Measurements from ENCODE around the gene KAT2B.

The KAT2B gene

DNA sequence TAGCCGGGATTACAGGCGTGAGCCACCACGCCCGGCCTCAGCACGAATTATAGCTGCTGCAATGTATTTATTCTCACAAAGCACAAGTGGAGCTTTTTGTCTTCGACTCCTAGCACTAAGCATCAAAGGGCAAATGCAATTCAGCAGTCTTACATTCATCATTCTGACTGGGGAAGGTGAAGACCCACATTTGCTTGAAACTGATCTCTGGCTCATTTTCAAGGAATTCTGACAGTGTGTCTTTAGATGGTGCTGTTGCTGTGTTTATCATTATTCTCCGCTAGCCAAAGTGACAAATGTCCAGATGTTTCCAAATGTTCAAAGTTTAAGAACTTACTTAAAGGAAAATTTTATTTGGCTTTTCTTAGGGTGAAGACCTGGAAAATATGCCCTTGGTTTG, 89.9 kb downstream of the KAT2B start:
- DNase-seq (ENCODE audit: low read depth): no peak
- TF ChIP-seq, protein P1, sequence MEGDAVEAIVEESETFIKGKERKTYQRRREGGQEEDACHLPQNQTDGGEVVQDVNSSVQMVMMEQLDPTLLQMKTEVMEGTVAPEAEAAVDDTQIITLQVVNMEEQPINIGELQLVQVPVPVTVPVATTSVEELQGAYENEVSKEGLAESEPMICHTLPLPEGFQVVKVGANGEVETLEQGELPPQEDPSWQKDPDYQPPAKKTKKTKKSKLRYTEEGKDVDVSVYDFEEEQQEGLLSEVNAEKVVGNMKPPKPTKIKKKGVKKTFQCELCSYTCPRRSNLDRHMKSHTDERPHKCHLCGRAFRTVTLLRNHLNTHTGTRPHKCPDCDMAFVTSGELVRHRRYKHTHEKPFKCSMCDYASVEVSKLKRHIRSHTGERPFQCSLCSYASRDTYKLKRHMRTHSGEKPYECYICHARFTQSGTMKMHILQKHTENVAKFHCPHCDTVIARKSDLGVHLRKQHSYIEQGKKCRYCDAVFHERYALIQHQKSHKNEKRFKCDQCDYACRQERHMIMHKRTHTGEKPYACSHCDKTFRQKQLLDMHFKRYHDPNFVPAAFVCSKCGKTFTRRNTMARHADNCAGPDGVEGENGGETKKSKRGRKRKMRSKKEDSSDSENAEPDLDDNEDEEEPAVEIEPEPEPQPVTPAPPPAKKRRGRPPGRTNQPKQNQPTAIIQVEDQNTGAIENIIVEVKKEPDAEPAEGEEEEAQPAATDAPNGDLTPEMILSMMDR (conservative IDR thresholded peaks at IDR 0.05; ENCODE audit: control insufficient read depth, insufficient read depth, low read depth, low read length): no peak
- H3K4me3 ChIP-seq (ENCODE audit: control insufficient read depth, low read depth, low read length): no peak overlapping the region

DNA sequence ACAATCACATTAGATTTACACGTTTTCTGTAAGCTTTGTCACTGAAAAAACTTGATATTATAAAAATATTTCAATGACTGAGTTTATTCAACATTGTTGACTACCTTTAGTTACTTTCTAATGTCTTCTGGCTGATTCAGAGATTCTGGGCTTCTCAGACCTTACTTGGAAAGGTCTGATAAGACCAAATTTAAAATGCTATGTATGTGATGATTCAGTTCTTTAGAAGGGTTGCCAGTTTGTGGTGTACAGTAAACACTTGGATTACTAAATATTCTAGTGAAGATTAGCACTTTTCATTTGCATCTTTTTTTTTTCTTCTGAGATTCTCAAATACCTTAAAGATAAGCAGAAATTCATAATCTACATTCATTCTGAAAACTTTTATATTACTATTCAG, 96.0 kb downstream of the KAT2B start:
- no peak overlapping the region for H3K4me3 ChIP-seq (ENCODE audit: control insufficient read depth, low read depth, low read length)
- TF ChIP-seq, protein P1 (conservative IDR thresholded peaks at IDR 0.05; ENCODE audit: control insufficient read depth, insufficient read depth, low read depth, low read length): no peak
- DNase-seq (ENCODE audit: low read depth): peak; percentile 8

DNA sequence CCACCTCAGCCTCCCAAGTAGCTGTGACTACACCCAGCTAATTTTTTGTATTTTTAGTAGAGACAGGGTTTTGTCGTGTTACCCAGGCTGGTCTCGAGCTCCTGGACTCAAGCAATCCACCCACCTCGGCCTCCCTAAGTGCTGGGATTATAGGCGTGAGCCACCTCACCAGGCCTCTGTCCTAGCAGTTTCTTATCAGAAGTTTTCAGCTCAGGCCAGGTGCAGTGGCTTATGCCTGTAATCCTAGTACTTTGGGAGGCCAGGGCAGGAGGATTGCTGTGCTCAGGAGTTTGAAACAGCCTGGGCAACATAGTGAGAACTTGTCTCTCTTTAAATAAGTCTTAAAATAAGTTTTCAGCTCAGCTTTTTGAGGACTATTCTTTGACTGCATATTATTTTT, 97.4 kb downstream of the KAT2B start:
- no peak for DNase-seq (ENCODE audit: low read depth)

DNA sequence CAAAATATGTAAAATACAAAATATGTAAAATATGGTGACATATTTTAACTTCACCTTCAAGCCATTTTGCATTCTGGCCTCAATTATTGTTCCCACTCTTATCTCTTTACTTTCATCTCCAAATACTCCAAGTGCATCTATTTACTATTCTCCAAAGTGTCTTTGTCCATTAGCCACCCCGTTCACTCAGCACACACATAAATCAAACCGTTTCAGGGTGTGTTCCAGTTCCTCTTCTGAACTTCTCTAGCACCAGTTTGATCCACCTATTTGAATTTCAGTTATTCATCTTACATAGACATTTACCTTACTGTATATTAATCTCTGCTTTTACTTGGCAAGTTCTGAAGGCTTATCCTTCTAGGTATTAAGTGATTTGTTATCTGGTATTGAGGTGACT, 100.6 kb downstream of the KAT2B start:
- TF ChIP-seq, protein P1 (conservative IDR thresholded peaks at IDR 0.05; ENCODE audit: control insufficient read depth, insufficient read depth, low read depth, low read length): no peak
- DNase-seq (ENCODE audit: low read depth): no peak

More for the DNA sequence above, 97.4 kb downstream of the KAT2B start:
- H3K4me3 ChIP-seq (ENCODE audit: control insufficient read depth, low read depth, low read length): no peak overlapping the region
- TF ChIP-seq, protein P1 (conservative IDR thresholded peaks at IDR 0.05; ENCODE audit: control insufficient read depth, insufficient read depth, low read depth, low read length): no peak

DNA sequence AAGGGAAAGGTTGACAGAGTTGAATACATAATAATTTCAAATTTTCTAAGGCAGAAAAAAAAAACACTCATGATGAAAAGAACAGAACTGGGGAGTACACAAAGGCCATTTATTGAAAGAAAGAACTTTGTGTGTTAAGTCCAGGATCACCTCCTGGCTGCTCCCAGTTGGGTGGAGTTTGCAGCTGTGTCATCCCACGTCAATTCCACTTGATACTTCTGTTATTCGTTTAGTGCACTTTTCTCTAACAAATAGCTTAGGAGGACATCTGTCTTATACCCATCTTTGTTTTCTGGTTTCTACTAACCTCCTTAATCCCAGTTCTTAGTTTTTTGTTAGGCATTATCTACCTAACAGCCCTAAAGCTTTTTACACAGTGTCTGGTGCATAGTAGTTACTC, 101.1 kb downstream of the KAT2B start:
- TF ChIP-seq, protein P1 (conservative IDR thresholded peaks at IDR 0.05; ENCODE audit: control insufficient read depth, insufficient read depth, low read depth, low read length): no peak
- no peak overlapping the region for H3K4me3 ChIP-seq (ENCODE audit: control insufficient read depth, low read depth, low read length)
- peak; percentile 23 for DNase-seq (ENCODE audit: low read depth)

More for the DNA sequence above, 100.6 kb downstream of the KAT2B start:
- H3K4me3 ChIP-seq (ENCODE audit: control insufficient read depth, low read depth, low read length): no peak overlapping the region

DNA sequence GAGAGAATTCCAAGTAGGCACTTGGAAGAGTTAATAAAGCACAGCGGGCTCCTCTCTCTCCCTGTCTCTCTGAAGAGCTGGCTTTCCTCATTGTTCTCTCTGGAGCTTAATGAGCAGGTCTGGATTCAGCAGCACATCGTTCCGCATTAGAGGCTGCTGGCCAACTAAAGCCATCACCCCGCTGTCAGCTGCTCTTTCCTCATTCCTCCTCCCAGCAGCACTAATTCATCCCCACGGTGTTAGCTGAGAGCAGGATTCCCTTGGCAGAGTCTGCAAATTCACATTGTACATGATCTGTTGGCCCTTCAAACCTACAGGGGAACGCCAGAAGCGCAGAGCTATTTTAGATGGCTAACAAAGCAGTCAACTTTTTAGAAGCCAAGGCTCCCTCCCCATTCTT, 101.6 kb downstream of the KAT2B start:
- TF ChIP-seq, protein P1 (conservative IDR thresholded peaks at IDR 0.05; ENCODE audit: control insufficient read depth, insufficient read depth, low read depth, low read length): no peak
- DNase-seq (ENCODE audit: low read depth): peak; percentile 39

DNA sequence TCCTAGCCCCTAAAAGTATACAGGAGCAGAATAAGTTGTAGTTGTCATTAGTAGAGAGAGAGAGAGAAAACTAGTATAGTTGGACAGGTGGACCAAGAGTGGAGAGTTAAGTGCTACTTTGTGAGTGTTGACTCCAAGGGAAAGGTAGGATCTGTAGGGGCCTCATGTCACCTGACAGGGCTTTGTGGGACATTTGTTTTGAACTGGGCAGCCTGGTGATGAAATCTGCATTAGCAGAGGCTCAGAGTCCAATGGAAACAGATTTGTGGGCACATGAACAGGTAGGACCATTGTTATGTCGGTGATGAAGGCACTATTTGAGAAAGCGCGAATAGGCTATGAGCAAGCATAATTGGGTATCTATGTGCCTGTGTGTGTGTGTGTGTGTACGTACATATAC, 102.3 kb downstream of the KAT2B start:
- TF ChIP-seq, protein P1 (conservative IDR thresholded peaks at IDR 0.05; ENCODE audit: control insufficient read depth, insufficient read depth, low read depth, low read length): no peak
- H3K4me3 ChIP-seq (ENCODE audit: control insufficient read depth, low read depth, low read length): no peak overlapping the region
- no peak for DNase-seq (ENCODE audit: low read depth)

More for the DNA sequence above, 101.6 kb downstream of the KAT2B start:
- H3K4me3 ChIP-seq (ENCODE audit: control insufficient read depth, low read depth, low read length): no peak overlapping the region

Data from fibroblast of mammary gland (primary cell).